Right ventricle myocardium inferior (tissue), 1 donor: Measurements from ENCODE around the gene PEX12. TPM values are rescaled to one million over a fixed set of nuclear protein-coding genes. Genes with fewer than 3 reads are reported as not detected.
A peak's percentile ranks its signal among the peaks of the same experiment; 100 is the strongest.
"Not testable (repeated sequence)": the region's sequence is repeated elsewhere in the genome, so short reads cannot be mapped to it uniquely, and the experiment has no call there.

Source experiments
- ATAC-seq: fragments of 200-7000 bp; cut with Tn5 transposase; one replicate; pipeline ENCODE4 v1.9.1; 2020; ENCODE audit warnings: mild to moderate bottlenecking, moderate library complexity
- DNase-seq: peaks from one replicate; pipeline ENCODE4 v3.0.0; 2021; ENCODE audit errors: missing footprints
- intact Hi-C: fragments of 100-400 bp; cut with DNase I; formaldehyde crosslinking; loops from one replicate; pipeline ENCODE4 v1.11.0; 2022
- long read RNA-seq: library from polyadenylated mRNA; unstranded; transcript quantifications from one replicate; pipeline ENCODE4 v2.0.0, GENCODE V29; 2021
- total RNA-seq: library from RNA; stranded (reverse); fragmentation: NEBNext Ultra II Directional; extraction: Animal tissue kit (Norgen Biotek cat#: 25700); gene quantifications from one replicate; pipeline ENCODE4 v1.2.1, GENCODE V29; 2021
- donor health status: DM: no; HTN: yes; CAD: no; lungs with severe emphysema.

Gene PEX12
- total RNA-seq = 7.0 TPM
- long read RNA-seq, partial matches to known transcripts = 0 of 1 reads
- long read RNA-seq, other reads (novel, unspliced or antisense) = 0 of 1 reads

DNA sequence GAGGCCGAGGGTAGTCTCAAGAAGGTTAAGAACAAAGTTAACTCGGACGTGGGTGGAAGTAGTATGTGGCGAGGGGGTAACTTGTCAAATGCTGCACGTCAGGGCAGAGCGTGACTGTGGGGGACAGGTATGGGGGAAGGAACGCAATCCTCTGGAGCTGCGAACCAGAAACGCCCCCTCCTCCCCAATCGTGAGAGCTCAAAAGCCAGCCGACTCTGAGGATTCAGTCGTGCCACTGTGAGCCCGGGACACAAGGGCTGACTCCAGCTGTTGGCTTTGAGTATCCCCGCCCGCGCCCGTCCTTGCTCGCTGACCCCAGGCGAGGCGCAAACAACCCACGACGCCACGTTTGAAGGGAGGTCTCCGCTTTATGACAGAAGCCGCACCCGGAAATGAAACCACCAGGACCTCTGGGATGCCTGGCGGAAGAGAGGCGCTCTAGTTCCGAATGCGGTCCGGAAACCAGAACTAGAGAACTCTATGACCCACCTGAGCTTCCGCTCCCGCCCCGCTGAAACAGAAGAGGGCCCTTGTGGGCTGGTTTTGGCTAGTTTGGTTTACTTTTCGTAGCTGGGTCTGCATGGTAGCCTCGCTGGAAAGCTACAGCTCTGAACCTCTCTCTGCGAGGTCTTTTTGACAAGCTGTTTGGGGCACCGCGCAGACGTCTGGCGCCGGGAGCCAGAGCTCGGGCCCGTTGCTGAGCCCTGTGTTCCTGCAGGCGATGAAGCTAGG, at the start of gene PEX12:
PEX12 (minus strand) TSS at position 375 of the 732 bp plus-strand sequence. CDS start 550 bp downstream, outside the sequence.
- peak; percentile 93 for DNase-seq
- intact Hi-C loops = loop anchor here (1.0 kb wide), 1 partner anchor 9 kb away; the partner anchor contains the start of gene AP2B1
- peak; percentile 98 for ATAC-seq

DNA sequence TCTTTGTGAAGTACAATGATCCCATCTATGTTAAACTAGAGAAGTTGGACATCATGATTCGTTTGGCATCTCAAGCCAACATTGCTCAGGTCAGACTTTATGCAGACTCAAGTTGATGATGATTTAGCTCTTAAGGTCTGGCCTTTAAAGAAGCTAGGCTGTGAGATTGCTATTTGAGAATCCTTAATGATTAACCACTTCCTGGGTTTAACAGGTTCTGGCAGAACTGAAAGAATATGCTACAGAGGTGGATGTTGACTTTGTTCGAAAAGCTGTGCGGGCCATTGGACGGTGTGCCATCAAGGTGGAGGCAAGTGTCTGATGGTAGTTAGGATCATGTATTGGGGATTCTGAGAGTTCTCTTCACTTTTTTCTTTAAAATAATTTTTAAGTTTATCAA, 49.0 kb upstream of the PEX12 start:
- DNase-seq (no peak), ATAC-seq (no peak)
- intact Hi-C loops = no loop called here

DNA sequence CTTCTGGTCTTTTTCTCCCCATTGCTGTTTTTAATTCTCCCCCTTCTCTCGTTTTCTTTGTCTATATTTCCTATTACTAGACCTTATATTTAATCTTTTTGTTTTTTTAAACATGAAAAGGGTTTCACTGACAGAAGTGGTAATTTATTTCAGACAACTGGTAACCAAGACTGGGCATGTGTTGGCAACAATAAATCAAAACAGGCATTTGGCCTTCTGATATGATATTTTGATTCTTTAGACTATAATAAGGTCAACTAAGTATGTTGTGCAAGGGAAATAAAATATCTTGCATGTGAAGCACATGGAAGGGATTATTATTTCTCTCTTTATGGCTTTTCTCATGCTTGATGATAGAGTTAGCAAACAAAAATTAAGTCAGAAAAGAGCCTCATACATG, 43.4 kb upstream of the PEX12 start:
- ATAC-seq = no peak
- intact Hi-C loops = no loop called here
- no peak for DNase-seq

DNA sequence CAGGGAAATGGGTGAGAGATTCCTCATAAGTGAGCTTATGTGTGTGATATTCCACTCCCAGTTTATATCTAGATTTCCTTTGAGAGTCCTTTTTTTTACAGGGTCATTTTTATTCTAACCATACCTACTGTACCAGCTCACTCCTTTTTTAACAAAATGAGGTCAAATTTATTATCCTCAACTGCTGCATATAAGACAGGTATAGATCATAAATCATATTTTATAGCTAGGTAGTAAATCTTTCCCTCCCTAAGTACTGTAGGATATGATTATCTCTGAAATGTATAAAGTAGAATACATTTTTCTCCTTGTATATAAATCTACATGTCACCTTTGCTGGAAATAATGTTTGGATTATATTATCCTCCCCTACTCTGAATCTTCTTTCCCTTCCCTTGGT, 40.3 kb upstream of the PEX12 start:
- intact Hi-C loops = no loop called here
- ATAC-seq = no peak

DNA sequence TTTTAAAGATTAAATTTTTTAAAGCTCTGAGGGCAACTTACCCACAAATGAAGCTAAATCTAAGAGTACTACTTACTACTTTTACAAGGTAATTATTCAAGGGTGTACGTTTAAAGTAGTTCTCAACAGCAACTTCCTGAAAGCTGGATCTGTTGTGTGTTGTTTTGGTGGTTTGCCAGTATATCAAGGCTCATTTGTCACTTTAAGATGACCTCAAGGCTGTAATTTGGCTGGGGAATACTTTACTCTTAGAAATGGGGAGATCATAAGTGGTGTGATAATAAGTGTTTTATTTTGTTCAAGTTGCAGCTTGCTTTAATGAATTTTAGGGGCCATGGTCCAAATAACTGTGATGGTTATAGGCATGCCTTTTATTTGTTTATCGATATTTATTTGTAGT, 39.1 kb upstream of the PEX12 start:
- ATAC-seq (no peak), DNase-seq (no peak)
- intact Hi-C loops = no loop called here

More for the DNA sequence above, 40.3 kb upstream of the PEX12 start:
- DNase-seq = no peak

DNA sequence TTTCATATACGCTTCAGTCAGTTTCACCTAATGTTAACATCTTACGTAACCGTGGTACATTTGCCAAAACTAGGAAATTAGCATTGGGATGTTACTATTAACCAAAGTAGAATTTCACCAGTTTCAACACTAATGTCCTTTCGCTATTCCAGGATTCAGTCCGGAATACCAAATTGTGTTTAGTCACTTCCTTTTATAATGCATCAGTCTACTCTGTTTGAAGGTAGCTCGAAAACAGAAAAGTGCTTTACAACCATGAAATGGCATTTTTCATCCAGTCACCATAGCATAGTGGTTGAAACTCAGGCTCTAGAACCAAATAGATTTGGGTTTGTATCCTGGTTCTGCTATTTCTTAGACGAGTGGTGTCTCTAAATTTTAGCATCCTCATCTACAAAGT, 38.2 kb upstream of the PEX12 start:
- intact Hi-C loops = no loop called here

DNA sequence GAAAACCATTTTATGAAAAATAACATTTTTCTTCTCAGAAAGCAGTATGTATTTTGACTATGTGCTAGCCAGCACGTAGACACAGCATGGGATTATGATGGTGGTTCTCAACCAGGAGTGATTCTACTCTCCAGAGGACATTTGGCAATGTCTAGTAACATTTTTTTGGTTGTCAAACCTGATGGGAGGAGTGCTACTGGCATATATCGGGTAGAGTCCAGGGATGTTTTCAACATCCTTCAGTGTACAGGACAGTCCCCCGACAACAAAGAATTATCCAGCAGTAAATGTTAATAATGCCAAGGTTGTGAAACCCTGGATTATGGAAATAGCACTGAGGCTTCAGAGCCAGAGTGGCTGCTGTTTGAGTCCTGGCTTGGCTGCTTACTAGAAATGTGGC, 36.4 kb upstream of the PEX12 start:
- no peak for DNase-seq
- intact Hi-C loops = loop anchor here (2.0 to 5.0 kb wide), 2 partner anchors 47 to 132 kb away; no protein-coding TSS in a partner anchor
- ATAC-seq = peak; percentile 59

More for the DNA sequence above, 38.2 kb upstream of the PEX12 start:
- ATAC-seq (no peak), DNase-seq (no peak)

DNA sequence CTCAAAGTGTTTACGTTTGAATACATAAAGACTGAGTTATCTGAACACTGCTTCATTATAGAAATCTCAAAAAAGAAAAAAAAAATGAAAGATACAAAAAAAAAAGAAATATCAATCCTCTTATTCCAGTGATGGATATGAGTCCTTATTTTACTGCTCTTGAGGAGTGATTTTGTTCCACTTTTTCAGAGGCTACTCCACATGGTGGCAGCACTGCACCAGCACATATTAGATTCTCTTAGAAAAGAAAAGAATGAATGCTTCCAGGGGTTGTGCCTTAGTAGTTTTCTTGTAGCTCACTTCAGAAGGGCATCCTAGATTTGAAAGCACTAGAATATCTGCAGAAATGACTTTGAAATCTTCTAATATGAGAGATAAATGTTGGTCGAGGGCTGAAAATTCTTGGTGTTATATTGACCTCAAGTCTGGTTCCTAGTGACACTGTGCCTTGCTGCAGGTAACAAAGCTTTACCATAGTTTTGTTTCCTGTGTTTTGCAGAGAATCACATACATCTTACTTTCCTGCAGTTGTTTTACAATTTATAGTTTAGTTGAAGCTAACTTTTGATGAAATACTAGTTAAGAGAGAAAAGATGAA, 34.7 kb upstream of the PEX12 start:
- ATAC-seq (no peak), DNase-seq (no peak)
- intact Hi-C loops = loop anchor here (5.0 kb wide), 1 partner anchor 49 kb away; no protein-coding TSS in a partner anchor

DNA sequence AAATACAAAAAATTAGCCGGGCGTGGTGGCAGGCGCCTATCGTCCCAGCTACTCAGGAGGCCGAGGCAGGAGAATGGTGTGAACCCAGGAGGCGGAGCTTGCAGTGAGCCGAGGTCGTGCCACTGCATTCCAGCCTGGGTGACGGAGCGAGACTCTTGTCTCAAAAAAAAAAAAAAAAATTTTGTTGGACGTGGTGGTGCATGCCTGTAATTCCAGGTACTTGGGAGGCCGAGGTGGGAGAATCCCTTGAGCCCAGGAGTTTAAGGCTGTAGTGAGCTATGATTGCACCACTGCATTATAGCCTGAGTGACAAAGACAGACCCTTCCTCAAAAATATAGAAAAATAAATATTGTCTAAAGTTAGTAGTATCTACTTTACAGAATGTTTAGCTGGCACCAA, 32.4 kb upstream of the PEX12 start:
- intact Hi-C loops = loop anchor here (5.0 kb wide), 1 partner anchor 52 kb away; no protein-coding TSS in a partner anchor
- ATAC-seq, DNase-seq: not testable (repeated sequence)

DNA sequence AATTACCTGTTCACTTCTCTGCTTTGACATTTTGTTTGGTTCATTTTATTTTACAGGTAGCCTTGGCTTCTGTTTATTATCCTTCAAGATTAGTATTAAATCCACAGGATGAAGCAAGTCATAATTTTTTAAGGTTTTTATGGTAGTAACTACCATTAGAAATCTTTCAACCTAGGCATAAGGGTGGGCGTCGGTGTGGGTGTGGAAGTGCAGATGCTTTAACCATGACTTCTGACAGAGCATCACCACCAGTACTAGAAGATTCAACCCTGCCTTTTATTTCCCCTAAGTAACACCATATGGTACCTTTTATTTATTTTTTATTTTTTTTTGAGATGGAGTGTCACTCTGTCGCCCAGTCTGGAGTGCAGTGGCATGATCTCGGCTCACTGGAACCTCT, 31.5 kb upstream of the PEX12 start:
- DNase-seq = no peak
- intact Hi-C loops = loop anchor here (5.0 kb wide), 1 partner anchor 52 kb away; no protein-coding TSS in a partner anchor
- ATAC-seq = no peak

DNA sequence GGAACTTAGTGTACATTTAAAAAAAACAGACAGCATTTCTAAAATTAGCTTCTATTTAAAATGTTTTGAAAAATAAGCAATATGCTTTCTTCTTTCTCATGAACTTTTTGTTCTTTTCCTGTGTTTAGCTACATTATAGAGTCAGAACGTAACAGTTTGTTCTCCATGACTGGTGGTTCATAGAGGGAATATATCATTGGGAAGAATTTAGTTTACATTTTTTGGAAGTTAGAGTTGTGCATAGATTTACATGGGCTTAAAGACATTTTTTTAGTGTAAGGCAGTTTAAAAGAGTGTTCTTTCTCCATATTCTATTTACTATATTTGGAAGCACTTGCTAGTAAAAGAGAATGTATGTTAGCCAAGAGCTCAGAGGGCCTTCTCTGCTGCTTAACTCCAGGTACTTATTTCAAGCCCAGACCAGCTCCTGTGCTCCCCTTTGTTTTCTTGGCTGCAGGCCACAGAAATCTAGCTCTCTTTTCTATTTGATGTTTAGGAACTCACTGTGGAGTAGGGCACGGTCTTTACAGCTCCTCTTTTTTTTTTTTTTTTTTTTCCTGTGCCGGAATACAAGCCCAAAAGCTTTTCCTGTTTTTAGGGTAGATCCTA, 29.0 kb upstream of the PEX12 start:
- no peak for ATAC-seq
- no peak for DNase-seq
- intact Hi-C loops = no loop called here

DNA sequence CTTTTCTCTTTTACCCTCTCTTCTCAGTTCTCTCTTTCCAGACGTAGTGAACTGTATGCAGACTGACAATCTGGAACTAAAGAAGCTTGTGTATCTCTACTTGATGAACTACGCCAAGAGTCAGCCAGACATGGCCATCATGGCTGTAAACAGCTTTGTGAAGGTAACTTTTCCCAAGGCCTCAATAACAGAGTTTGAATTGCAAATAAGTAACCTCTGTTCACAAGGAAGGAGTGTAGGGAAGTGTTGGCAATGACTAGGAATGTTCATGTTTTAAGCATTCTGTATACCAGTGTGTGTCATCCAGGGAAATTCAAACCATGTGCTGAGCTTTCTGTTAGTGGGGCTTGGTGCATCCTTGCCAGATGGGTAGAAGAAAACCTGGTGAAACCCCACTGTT, 27.3 kb upstream of the PEX12 start:
- no peak for DNase-seq
- intact Hi-C loops = no loop called here
- no peak for ATAC-seq

DNA sequence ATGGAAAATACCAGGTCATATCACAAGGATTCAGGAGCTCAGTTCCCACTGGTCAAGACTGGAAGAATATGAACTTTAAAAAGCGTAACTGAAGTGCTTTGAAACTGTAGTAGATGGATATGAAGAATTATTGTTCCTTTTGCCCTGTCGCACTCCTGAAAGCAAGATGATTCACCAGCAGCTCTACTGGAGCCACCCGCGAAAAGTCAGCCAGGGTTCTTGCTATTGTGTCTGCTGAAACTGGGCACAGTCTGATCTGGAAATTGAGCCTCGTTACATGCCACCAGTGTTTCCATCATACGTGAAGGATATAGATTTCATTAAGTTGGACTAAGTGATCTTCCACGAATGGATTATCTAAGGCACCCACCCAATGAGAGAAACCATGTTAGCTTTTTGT, 25.3 kb upstream of the PEX12 start:
- ATAC-seq (no peak), DNase-seq (no peak)
- intact Hi-C loops = no loop called here

DNA sequence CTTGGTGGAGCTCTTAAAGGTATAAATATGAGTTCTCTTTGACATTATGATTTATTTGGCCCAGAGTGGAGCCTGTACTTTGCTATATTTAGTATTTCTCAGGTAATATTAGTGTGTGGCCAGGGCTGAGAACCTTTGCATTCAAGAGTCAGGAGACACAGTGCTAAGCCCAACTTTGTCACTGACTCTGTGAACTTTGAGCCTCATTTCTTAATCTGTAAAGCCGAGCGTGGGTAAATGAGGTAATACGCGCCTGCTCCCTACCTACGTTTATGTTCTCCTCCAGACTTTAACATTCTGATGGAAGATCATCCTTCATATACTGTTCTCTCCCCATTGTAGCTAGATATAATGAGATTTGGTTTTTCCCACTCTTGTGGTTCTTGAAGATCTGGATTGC, 19.2 kb upstream of the PEX12 start:
- no peak for DNase-seq
- ATAC-seq = no peak
- intact Hi-C loops = no loop called here

DNA sequence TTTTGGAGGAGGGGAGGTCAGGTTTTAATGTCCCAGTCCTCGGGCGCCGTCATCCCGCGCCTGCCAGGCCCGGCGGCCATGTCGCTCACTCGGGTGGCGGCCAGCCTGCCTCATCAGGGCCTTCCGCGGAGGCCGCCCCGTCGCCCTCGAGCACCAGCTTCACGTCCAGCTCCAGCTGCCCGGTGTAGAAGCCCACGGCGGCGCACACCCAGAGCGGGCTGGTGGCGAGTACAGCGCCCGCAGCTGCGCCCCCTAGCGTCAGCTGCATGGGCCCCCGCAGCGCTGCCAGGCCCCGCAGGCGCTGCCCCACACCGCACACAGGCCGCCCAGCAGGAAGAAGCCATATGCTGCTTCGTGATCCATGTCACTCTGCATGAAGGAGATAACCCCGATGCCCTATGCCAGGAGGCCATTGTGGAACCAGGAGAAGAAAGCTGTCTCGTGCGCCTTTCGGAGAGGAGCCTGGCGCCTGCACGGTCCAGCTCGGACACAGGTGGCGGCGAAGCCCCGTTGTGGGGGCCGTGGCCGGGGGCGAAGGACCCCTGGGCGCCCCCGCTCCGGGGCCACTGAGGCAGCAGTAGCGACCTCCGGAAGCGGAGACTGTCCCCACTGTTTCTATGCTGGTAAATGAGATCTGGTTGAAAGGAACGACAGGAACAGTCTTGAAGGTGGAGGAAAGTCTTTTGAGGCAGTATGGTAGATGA, 18.3 kb upstream of the PEX12 start:
- intact Hi-C loops = no loop called here
- ATAC-seq (no peak), DNase-seq (no peak)

DNA sequence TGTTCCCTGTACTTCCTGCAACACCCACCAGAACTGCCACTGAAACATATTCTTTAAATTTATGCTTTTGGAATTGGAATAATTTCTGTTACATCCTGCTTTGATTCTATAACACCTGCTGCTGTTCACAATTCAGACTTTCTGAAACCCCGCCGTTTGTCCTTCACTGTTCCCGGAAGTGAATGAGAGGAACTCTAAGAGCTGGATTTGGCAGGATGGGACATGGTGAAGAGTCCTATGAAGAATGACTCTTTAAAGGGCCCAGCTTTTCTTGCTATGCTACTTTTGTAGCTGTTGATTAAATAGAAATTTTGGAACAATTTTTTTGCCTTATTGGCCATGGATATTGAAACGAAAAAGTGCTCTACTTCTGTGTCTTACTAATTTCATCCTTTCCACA, 17.7 kb upstream of the PEX12 start:
- no peak for ATAC-seq
- no peak for DNase-seq
- intact Hi-C loops = no loop called here

DNA sequence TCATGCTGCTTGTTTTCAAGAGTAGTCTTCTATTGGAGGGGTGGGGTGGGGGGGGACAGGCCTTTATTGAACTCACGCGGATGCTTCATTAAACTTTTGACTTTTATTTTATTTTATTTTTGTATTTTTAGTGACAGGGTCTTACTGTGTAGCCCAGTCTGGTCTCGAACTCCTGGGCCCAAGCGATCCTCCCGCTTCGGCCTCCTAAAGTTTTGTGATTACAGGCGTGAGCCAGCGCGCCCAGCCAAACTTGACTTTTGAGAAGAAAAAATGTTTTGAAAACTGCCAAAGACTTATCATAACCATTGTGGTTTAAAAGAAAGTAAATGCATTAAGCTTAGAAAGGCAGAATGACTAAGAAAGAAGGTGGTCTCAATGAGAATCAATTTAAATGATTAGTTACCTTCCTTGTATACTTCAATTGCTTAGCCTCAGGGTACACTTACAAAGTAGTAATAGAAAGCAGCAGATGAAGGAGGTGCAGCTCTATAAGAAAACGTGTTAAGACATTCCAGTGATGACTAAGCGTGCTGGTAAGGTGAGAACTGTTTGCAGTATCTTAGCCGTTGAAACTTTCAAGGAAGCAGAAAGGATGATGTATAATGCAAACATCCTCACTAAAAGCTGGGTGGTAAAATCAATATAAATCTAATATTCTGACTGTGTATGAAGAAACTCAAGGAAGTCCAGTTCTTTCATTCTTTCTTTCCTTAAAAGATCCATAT, 10.0 kb upstream of the PEX12 start:
- DNase-seq (no peak), ATAC-seq (no peak)
- intact Hi-C loops = loop anchor here (10.0 kb wide), 1 partner anchor 614 kb away; no protein-coding TSS in a partner anchor
